Peyer's patch (tissue), 4 donors: ENCODE measurements around the gene CTCF. TPM values are rescaled to one million over a fixed set of nuclear protein-coding genes. Genes with fewer than 3 reads are reported as not detected.

Source experiments
- DNase-seq, 3 donors: peaks; one replicate each; pipeline ENCODE4 v3.0.0-alpha.2; 2017 to 2019
- H3K27ac ChIP-seq, 4 donors: fragments of 200-600 bp; sonication (generic); one replicate each; pipeline ENCODE4 v1.5.1; 2016 to 2019
- H3K27me3 ChIP-seq, 2 donors: fragments of 200-600 bp; sonication (generic); one replicate each; pipeline ENCODE4 v1.5.1; 2019
- H3K36me3 ChIP-seq, 3 donors: fragments of 200-600 bp; sonication (generic); one replicate each; pipeline ENCODE4 v1.5.1; 2016 to 2019
- H3K4me1 ChIP-seq, 4 donors: fragments of 200-600 bp; sonication (generic); one replicate each; pipeline ENCODE4 v1.5.1; 2016 to 2019
- H3K4me3 ChIP-seq, 4 donors: fragments of 200-600 bp; sonication (generic); 1 replicate in 3 of 4; 2 replicates in 1 of 4; pipeline ENCODE4 v1.5.1; 2016 to 2019; ENCODE audit warnings: mild to moderate bottlenecking in 1 of 4
- H3K9me3 ChIP-seq, 4 donors: fragments of 200-600 bp; sonication (generic); one replicate each; pipeline ENCODE4 v1.5.1; 2016 to 2019; ENCODE audit warnings: mild to moderate bottlenecking in 1 of 4
- POLR2A ChIP-seq, 2 donors: fragments of 450-650 bp; IDR thresholded peaks; one replicate each; pipeline ENCODE4 v1.5.1; 2017; ENCODE audit warnings: antibody characterized with exemption in 2 of 2, mild to moderate bottlenecking in 2 of 2, moderate library complexity in 2 of 2
- total RNA-seq, 4 donors: library from RNA; depleted of rRNA; stranded (reverse); fragments of >200 nt; gene quantifications; one replicate each; pipeline ENCODE4 v1.1.0, GENCODE V29; 2016
- TF ChIP-seq, protein P1 (sequence below), 6 experiments: fragments of 450-650 bp in 4 of 6; fragments of 200-600 bp in 2 of 6; sonication (generic) in 1 of 6; IDR thresholded peaks; one replicate each; pipeline ENCODE4 v1.5.1; 2017 to 2019; ENCODE audit warnings: antibody characterized with exemption in 6 of 6, mild to moderate bottlenecking in 3 of 6, moderate library complexity in 1 of 6

The CTCF gene
- total RNA-seq, 4 donors from 2014 or later: 35.3 to 59.4 (median 42.7) TPM

- Histone ChIP-seq H3K27ac (peak overlapping the region in 2 of 4 donors; percentile 1 to 72), H3K9me3 (no peaks in the 10 kb centered on the region), H3K4me1 (peaks cover 3 to 34% (median 21%) of the 10 kb centered on the region in 4 donors), H3K4me3 (no peak overlapping the region), H3K27me3 (no peaks in the 10 kb centered on the region), H3K36me3 (no peaks in the 10 kb centered on the region)
- DNase-seq: no peak
- TF ChIP-seq, protein P1, sequence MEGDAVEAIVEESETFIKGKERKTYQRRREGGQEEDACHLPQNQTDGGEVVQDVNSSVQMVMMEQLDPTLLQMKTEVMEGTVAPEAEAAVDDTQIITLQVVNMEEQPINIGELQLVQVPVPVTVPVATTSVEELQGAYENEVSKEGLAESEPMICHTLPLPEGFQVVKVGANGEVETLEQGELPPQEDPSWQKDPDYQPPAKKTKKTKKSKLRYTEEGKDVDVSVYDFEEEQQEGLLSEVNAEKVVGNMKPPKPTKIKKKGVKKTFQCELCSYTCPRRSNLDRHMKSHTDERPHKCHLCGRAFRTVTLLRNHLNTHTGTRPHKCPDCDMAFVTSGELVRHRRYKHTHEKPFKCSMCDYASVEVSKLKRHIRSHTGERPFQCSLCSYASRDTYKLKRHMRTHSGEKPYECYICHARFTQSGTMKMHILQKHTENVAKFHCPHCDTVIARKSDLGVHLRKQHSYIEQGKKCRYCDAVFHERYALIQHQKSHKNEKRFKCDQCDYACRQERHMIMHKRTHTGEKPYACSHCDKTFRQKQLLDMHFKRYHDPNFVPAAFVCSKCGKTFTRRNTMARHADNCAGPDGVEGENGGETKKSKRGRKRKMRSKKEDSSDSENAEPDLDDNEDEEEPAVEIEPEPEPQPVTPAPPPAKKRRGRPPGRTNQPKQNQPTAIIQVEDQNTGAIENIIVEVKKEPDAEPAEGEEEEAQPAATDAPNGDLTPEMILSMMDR (IDR thresholded peaks at IDR 0.05): no peak
- TF ChIP-seq POLR2A (IDR thresholded peaks at IDR 0.05): no peak
Measured at GRCh38 chr16:67551972-67552371, 10.4 kb upstream of the CTCF start.

DNA sequence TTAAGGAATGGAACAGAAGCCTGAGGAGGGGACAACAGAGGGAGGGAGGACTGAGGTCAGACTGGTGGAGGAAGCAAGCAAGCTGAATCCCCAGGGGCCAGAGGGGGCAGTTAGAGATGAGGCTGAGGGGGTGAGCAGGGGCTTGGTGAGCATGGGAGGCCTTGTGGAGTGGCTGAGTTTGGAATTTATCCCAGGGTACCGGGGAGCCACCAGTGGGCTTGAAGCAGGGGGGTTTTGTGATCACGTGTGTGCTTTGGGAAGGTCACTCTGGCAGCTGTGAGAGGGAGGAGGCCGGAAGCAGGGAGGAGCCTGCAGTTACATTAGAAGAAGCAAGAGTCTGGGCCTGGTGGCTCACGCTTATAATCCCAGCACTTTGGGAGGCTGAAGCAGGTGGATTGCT lies 9.8 kb upstream of the CTCF start:
- peaks cover under 1 to 30% (median 16%) of the 10 kb centered on the region in 4 donors for H3K4me1 ChIP-seq
- H3K4me3 ChIP-seq: no peak overlapping the region
- peak overlapping the region in 3 of 4 donors; percentile 0 to 72 (median 1) for H3K27ac ChIP-seq
- peak in 1 of 3 donors; percentile 51 for DNase-seq
- H3K36me3 ChIP-seq: no peaks in the 10 kb centered on the region
- TF ChIP-seq, protein P1 (IDR thresholded peaks at IDR 0.05): no peak
- no peak for TF ChIP-seq POLR2A (IDR thresholded peaks at IDR 0.05)
- no peaks in the 10 kb centered on the region for H3K9me3 ChIP-seq
- H3K27me3 ChIP-seq: no peaks in the 10 kb centered on the region

- Histone ChIP-seq H3K27ac (peak overlapping the region; percentile 1 to 58 (median 33)), H3K36me3 (no peaks in the 10 kb centered on the region), H3K27me3 (no peaks in the 10 kb centered on the region), H3K9me3 (no peaks in the 10 kb centered on the region), H3K4me1 (peaks cover 0 to 18% (median 7%) of the 10 kb centered on the region in 4 donors), H3K4me3 (no peak overlapping the region)
- DNase-seq: no peak
- no peak for TF ChIP-seq POLR2A (IDR thresholded peaks at IDR 0.05)
- TF ChIP-seq, protein P1 (IDR thresholded peaks at IDR 0.05): no peak
Measured at GRCh38 chr16:67555795-67556212, 6.5 kb upstream of the CTCF start.

DNA sequence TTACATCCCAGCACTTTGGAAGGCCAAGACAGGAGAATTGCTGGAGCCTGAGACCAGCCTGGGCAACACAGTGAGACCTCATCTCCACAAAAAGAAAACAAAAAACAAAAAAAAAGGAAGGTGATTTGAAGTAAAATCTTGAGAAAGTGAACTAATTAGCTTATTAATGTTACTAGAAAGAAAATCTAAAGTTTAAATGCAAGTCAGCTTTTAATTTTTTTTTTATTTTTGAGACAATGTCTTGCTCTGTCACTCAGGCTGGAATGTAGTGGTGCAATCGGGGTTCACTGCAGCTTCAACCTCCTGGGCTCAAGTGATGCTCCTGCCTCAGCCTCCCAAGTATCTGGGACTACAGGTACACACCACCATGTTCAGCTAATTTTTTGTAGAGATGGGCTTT lies 3.5 kb upstream of the CTCF start:
- DNase-seq: no peak
- H3K27me3 ChIP-seq: no peaks in the 10 kb centered on the region

DNA sequence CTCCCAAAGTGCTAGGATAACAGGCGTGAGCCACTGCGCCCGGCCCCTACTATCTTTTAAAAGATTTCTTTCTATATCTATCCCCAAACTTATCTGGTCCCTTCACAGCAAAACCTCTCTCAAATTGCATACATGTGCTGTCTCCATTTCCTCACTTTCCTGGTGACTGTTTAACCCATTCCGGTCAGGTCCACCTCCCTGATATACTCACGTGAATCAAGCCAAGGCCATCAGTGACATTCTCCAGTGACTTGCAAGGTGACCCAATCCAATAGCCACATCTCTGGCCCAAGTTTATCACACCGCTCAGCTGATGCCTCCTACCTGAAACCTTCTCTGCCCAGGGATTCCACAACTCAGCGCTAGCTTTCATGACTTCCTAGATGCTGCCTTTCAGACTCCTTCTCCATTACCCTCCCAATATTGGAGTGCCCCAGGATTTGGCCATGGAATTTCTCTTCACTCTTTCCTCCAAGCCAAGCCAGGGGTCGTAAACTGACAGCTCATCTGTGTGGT lies 1.4 kb upstream of the CTCF start:
- DNase-seq: no peak

More for the DNA sequence above, 3.5 kb upstream of the CTCF start:
- TF ChIP-seq, protein P1 (IDR thresholded peaks at IDR 0.05): no peak
- TF ChIP-seq POLR2A (IDR thresholded peaks at IDR 0.05): no peak
- Histone ChIP-seq H3K27ac (no peak overlapping the region), H3K36me3 (no peaks in the 10 kb centered on the region), H3K4me1 (peaks cover 0 to 7% (median 4%) of the 10 kb centered on the region in 4 donors), H3K9me3 (no peaks in the 10 kb centered on the region), H3K4me3 (no peak overlapping the region)

More for the DNA sequence above, 1.4 kb upstream of the CTCF start:
- TF ChIP-seq, protein P1 (IDR thresholded peaks at IDR 0.05): no peak
- TF ChIP-seq POLR2A (IDR thresholded peaks at IDR 0.05): no peak
- Histone ChIP-seq H3K4me3 (no peak overlapping the region), H3K4me1 (peaks cover 0 to 17% (median 5%) of the 10 kb centered on the region in 4 donors), H3K27ac (peak overlapping the region in 3 of 4 donors; percentile 97 to 100 (median 99)), H3K9me3 (no peaks in the 10 kb centered on the region), H3K27me3 (no peaks in the 10 kb centered on the region), H3K36me3 (no peaks in the 10 kb centered on the region)
